HG03575 (cell line): ENCODE measurements around the gene RAB27B.
"Not testable (repeated sequence)": the region's sequence is repeated elsewhere in the genome, so short reads cannot be mapped to it uniquely, and the experiment has no call there.

Experiments used
- ATAC-seq: cut with Tn5 transposase; IDR thresholded peaks from one replicate; pipeline ENCODE4 v1.9.1; 2021; ENCODE audit not compliant: unreplicated experiment, insufficient number of reproducible peaks, low FRiP score; ENCODE audit errors: extremely low read depth

RAB27B gene

GRCh38 chr18:54813305-54813704, 15.0 kb upstream of the RAB27B start:
- ATAC-seq, result no peak

GRCh38 chr18:54813977-54814565, 14.2 kb upstream of the RAB27B start:
- ATAC-seq, result no peak

GRCh38 chr18:54815086-54815485, 13.2 kb upstream of the RAB27B start:
- no peak for ATAC-seq

GRCh38 chr18:54820785-54821275, 7.4 kb upstream of the RAB27B start:
- not testable (repeated sequence) for ATAC-seq

GRCh38 chr18:54822872-54823845, 5.1 kb upstream of the RAB27B start:
- no peak for ATAC-seq

GRCh38 chr18:54824761-54825160, 3.5 kb upstream of the RAB27B start:
- no peak for ATAC-seq

GRCh38 chr18:54825601-54826344, 2.5 kb upstream of the RAB27B start:
- ATAC-seq, result no peak

GRCh38 chr18:54828986-54829385, 709 bp downstream of the RAB27B start:
- ATAC-seq, result no peak

GRCh38 chr18:54829856-54830255, 1.6 kb downstream of the RAB27B start:
- ATAC-seq, result no peak

GRCh38 chr18:54830260-54830659, 2.0 kb downstream of the RAB27B start:
- ATAC-seq, result no peak

- ATAC-seq, result no peak
Measured at GRCh38 chr18:54830866-54831265, 2.6 kb downstream of the RAB27B start.

GRCh38 chr18:54835944-54836343, 7.7 kb downstream of the RAB27B start:
- no peak for ATAC-seq

- ATAC-seq, result no peak
Measured at GRCh38 chr18:54843314-54843713, 15.0 kb downstream of the RAB27B start.

GRCh38 chr18:54845787-54846186, 17.5 kb downstream of the RAB27B start:
- no peak for ATAC-seq

GRCh38 chr18:54848121-54848520, 19.8 kb downstream of the RAB27B start:
- ATAC-seq, result no peak

- no peak for ATAC-seq
Measured at GRCh38 chr18:54849683-54850082, 21.4 kb downstream of the RAB27B start.

- no peak for ATAC-seq
Measured at GRCh38 chr18:54850598-54850997, 22.3 kb downstream of the RAB27B start.

- no peak for ATAC-seq
Measured at GRCh38 chr18:54852780-54853675, 24.8 kb downstream of the RAB27B start.

GRCh38 chr18:54855050-54855449, 26.8 kb downstream of the RAB27B start:
- ATAC-seq, result not testable (repeated sequence)
